WTC11 (cell line): ENCODE data around the gene N4BP2L1. TPM values are rescaled to one million over a fixed set of nuclear protein-coding genes. Genes with fewer than 3 reads are reported as not detected.

Experiments used
- ATAC-seq: fragments of 200-7000 bp; cut with Tn5 transposase; 2 replicates; pipeline ENCODE4 v1.10.0; 2021; ENCODE audit warnings: mild to moderate bottlenecking, moderate library complexity
- CTCF ChIA-PET: fragments of 300-600 bp; sonication (Branson Sonifier 250); formaldehyde crosslinking; loops from one replicate; lab custom pipeline; 2021; ENCODE audit warnings: antibody characterized with exemption; lab: Charles Lee
- POLR2A ChIA-PET: fragments of 350-600 bp; sonication (Branson Sonifier 250); formaldehyde crosslinking; loops from one replicate; lab custom pipeline; 2021; ENCODE audit warnings: antibody characterized with exemption; lab: Charles Lee
- DNase-seq: peaks from one replicate; pipeline ENCODE4 v3.0.0; 2021; ENCODE audit warnings: low spot score
- H3K27ac Mint-ChIP-seq: 2 replicates; pipeline ENCODE4 v1.8.0; 2021; ENCODE audit warnings: mixed read lengths
- H3K27me3 Mint-ChIP-seq: 2 replicates; pipeline ENCODE4 v1.8.0; 2021; ENCODE audit warnings: low read depth, mild to moderate bottlenecking, moderate library complexity, mixed read lengths
- H3K36me3 Mint-ChIP-seq: 2 replicates; pipeline ENCODE4 v1.8.0; 2021; ENCODE audit warnings: mixed read lengths
- H3K4me1 Mint-ChIP-seq: 2 replicates; pipeline ENCODE4 v1.8.0; 2022; ENCODE audit warnings: mixed read lengths
- H3K4me3 Mint-ChIP-seq: 2 replicates; pipeline ENCODE4 v1.8.0; 2021; ENCODE audit warnings: mild to moderate bottlenecking, moderate library complexity, mixed read lengths
- H3K9me3 Mint-ChIP-seq: 2 replicates; pipeline ENCODE4 v1.8.0; 2021; ENCODE audit warnings: mixed read lengths
- AFF4 ChIP-seq: sonication (generic); formaldehyde crosslinking; IDR thresholded peaks from 2 replicates; pipeline ENCODE4 v1.8.1; 2023; ENCODE audit warnings: mild to moderate bottlenecking, missing genetic modification reagents, borderline replicate concordance
- ATF3 ChIP-seq: sonication (generic); formaldehyde crosslinking; conservative IDR thresholded peaks from 2 replicates; pipeline ENCODE4 v1.8.1; 2022; ENCODE audit warnings: mild to moderate bottlenecking, missing genetic modification reagents
- E2F5 ChIP-seq: sonication (generic); formaldehyde crosslinking; IDR thresholded peaks from 2 replicates; pipeline ENCODE4 v1.8.1; 2022; ENCODE audit warnings: mild to moderate bottlenecking, moderate library complexity, missing genetic modification reagents
- FOXJ3 ChIP-seq: sonication (generic); formaldehyde crosslinking; IDR thresholded peaks from 2 replicates; pipeline ENCODE4 v1.9.0; 2021; ENCODE audit warnings: missing genetic modification reagents, mild to moderate bottlenecking, borderline replicate concordance
- IRF1 ChIP-seq: sonication (generic); formaldehyde crosslinking; IDR thresholded peaks from 2 replicates; pipeline ENCODE4 v1.8.0; 2023; ENCODE audit warnings: missing genetic modification reagents
- MLX ChIP-seq: sonication (generic); formaldehyde crosslinking; IDR thresholded peaks from 2 replicates; pipeline ENCODE4 v1.8.1; 2023; ENCODE audit warnings: mild to moderate bottlenecking, missing genetic modification reagents, moderate library complexity
- NFYB ChIP-seq: sonication (generic); formaldehyde crosslinking; conservative IDR thresholded peaks from 2 replicates; pipeline ENCODE4 v1.8.0; 2022; ENCODE audit warnings: low read depth, missing genetic modification reagents
- NR1H2 ChIP-seq: sonication (generic); formaldehyde crosslinking; IDR thresholded peaks from 2 replicates; pipeline ENCODE4 v1.9.0; 2021; ENCODE audit warnings: mild to moderate bottlenecking, moderate library complexity, missing genetic modification reagents
- RELA ChIP-seq: sonication (generic); formaldehyde crosslinking; IDR thresholded peaks from 2 replicates; pipeline ENCODE4 v1.8.1; 2022; ENCODE audit warnings: missing genetic modification reagents, mild to moderate bottlenecking, borderline replicate concordance
- ZNF138 ChIP-seq: sonication (generic); formaldehyde crosslinking; conservative IDR thresholded peaks from 2 replicates; pipeline ENCODE4 v1.8.1; 2022; ENCODE audit warnings: mild to moderate bottlenecking, moderate library complexity, missing genetic modification reagents
- ZNF219 ChIP-seq: sonication (generic); formaldehyde crosslinking; IDR thresholded peaks from 2 replicates; pipeline ENCODE4 v1.8.0; 2023; ENCODE audit warnings: missing genetic modification reagents, mild to moderate bottlenecking, borderline replicate concordance
- ZNF232 ChIP-seq: sonication (generic); formaldehyde crosslinking; IDR thresholded peaks from 2 replicates; pipeline ENCODE4 v1.8.0; 2022; ENCODE audit warnings: mild to moderate bottlenecking, missing genetic modification reagents
- ZNF416 ChIP-seq: fragments of 250-450 bp; sonication (Bioruptor Pico); IDR thresholded peaks from 2 replicates; pipeline ENCODE4 v1.9.0; 2021; ENCODE audit warnings: mild to moderate bottlenecking, inconsistent platforms
- ZNF425 ChIP-seq: fragments of 250-450 bp; sonication (Bioruptor Pico); conservative IDR thresholded peaks from 2 replicates; pipeline ENCODE4 v1.9.0; 2021; ENCODE audit warnings: mild to moderate bottlenecking
- ZNF512 ChIP-seq: sonication (generic); formaldehyde crosslinking; IDR thresholded peaks from 2 replicates; pipeline ENCODE4 v1.8.1; 2022; ENCODE audit warnings: missing genetic modification reagents, borderline replicate concordance
- total RNA-seq: library from RNA; stranded (reverse); gene quantifications from 3 replicates; pipeline ENCODE4 v1.2.3, GENCODE V29; 2021

The N4BP2L1 gene
- total RNA-seq, 1 experiment from 2014 or later = 3.8 TPM

GRCh38 chr13:32381539-32381938 lies 46.4 kb downstream of the N4BP2L1 start:
- TF ChIP-seq MLX (CRISPR knock-in tag) = no peak
- TF ChIP-seq ZNF232 = no peak
- TF ChIP-seq ATF3 (CRISPR knock-in tag) = no peak
- TF ChIP-seq FOXJ3 (CRISPR knock-in tag) = no peak
- no peak for TF ChIP-seq ZNF138
- TF ChIP-seq ZNF219 (CRISPR knock-in tag) = no peak
- TF ChIP-seq IRF1 (CRISPR knock-in tag) = no peak
- TF ChIP-seq ZNF425 (CRISPR knock-in tag) = no peak
- no peak for TF ChIP-seq NR1H2 (CRISPR knock-in tag)
- no peak for TF ChIP-seq ZNF512 (CRISPR knock-in tag)
- TF ChIP-seq RELA = no peak
- ATAC-seq (peak; percentile 95), DNase-seq (no peak)
- Mint-ChIP-seq H3K27ac (no peak overlapping the region), H3K36me3 (peaks cover 12% of the 10 kb centered on the region), H3K4me1 (no peaks in the 10 kb centered on the region), H3K9me3 (no peaks in the 10 kb centered on the region), H3K27me3 (no peaks in the 10 kb centered on the region), H3K4me3 (no peak overlapping the region)
- ChIA-PET POLR2A (interaction anchor here (1.1 kb wide), 1 partner anchor 46 kb away, joined by 3 read pairs; the partner anchor contains the start of gene N4BP2L1), CTCF (interaction anchor here (0.5 to 1.5 kb wide), 4 partner anchors 9 to 269 kb away, joined by 3 to 7 read pairs (median 3); no protein-coding TSS in a partner anchor)

- ChIA-PET POLR2A (no interaction called here), CTCF (no interaction called here)
- H3K36me3 Mint-ChIP-seq = peaks cover 34% of the 10 kb centered on the region
- peaks cover 15% of the 10 kb centered on the region for H3K9me3 Mint-ChIP-seq
- no peak for DNase-seq
- H3K4me3 Mint-ChIP-seq = no peak overlapping the region
- ATAC-seq = no peak
- no peaks in the 10 kb centered on the region for H3K4me1 Mint-ChIP-seq
- no peak overlapping the region for H3K27ac Mint-ChIP-seq
- H3K27me3 Mint-ChIP-seq = no peaks in the 10 kb centered on the region
- no peak for TF ChIP-seq E2F5 (CRISPR knock-in tag)
- no peak for TF ChIP-seq ZNF416 (CRISPR knock-in tag)
- no peak for TF ChIP-seq NFYB (CRISPR knock-in tag)
- no peak for TF ChIP-seq AFF4 (CRISPR knock-in tag)
Measured at GRCh38 chr13:32378012-32378411, 49.9 kb downstream of the N4BP2L1 start.
